ENCODE measurements around the gene GCNT1. TPM values are rescaled to one million over a fixed set of nuclear protein-coding genes. Genes with fewer than 3 reads are reported as not detected.
A peak's percentile ranks its signal among the peaks of the same experiment; 100 is the strongest.

The GCNT1 gene
- total and polyA plus RNA-seq, 2 of the 13 experiments (the other 11 are each of a cell fraction or from before 2014, with no cell fraction given): 0.55 to 1.7 TPM

DNA sequence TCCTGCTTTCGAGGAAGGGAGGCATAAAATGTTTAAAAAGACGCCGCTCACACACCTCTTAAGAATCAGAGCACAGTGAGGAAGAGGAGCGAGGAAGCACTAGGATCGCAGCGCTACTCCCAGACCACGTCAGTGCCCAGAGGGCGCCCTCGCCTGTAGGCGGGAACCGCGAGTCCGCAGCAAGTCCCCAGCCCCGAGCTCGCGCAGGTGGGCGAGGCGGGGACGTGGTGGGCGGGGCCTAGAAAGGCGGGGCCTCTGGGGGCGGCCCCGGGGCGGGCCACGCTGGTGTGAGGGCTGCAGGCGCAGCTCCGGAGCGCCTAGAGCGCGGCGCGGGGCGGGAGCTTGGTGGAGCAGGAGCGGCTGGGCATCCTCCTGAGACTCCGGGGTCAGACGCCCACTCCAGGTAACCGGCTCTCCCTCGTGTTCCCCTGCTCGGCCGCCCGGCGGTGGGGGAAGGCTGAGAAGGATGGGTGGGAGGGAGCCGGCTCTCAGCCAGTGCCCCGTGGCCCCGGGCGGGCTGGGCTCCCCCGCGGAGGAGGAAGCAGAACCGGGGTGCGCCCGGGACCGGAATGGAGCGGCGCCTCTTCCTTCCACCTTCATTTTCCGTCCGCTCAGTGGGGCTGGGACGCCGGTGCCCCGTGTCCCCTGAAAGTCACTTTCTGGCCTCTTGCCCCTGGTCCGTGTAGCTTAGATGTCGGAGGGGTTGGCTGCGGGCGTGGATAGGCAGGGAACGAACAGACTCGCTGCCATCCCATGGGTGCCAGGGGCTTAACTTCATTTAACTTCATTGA is at the start of gene GCNT1 (continued):
- no peak for TF ChIP-seq RCOR2 (CRISPR knock-in tag; IDR thresholded peaks at IDR 0.05)
- TF ChIP-seq ZNF788 (CRISPR knock-in tag; IDR thresholded peaks at IDR 0.05; ENCODE audit: borderline replicate concordance): peak; percentile 14; the same call in 1 of the 2 replicates
- TF ChIP-seq, protein P1, sequence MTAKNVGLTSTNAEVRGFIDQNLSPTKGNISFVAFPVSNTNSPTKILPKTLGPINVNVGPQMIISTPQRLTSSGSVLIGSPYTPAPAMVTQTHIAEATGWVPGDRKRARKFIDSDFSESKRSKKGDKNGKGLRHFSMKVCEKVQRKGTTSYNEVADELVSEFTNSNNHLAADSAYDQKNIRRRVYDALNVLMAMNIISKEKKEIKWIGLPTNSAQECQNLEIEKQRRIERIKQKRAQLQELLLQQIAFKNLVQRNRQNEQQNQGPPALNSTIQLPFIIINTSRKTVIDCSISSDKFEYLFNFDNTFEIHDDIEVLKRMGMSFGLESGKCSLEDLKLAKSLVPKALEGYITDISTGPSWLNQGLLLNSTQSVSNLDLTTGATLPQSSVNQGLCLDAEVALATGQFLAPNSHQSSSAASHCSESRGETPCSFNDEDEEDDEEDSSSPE (CRISPR knock-in tag; IDR thresholded peaks at IDR 0.05): peak; percentile 86; the same call in 1 of the 2 replicates
- TF ChIP-seq ZNF607 (CRISPR knock-in tag; IDR thresholded peaks at IDR 0.05; ENCODE audit: borderline replicate concordance): peak; percentile 29; the same call in 1 of the 2 replicates
- no peak for TF ChIP-seq SAFB2 (CRISPR knock-in tag; IDR thresholded peaks at IDR 0.05; ENCODE audit: borderline replicate concordance, low read depth)
- TF ChIP-seq, protein P2, sequence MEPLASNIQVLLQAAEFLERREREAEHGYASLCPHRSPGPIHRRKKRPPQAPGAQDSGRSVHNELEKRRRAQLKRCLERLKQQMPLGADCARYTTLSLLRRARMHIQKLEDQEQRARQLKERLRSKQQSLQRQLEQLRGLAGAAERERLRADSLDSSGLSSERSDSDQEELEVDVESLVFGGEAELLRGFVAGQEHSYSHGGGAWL (CRISPR knock-in tag; IDR thresholded peaks at IDR 0.05): peak; percentile 50; the same call in 1 of the 2 replicates
- TF ChIP-seq YEATS4 (CRISPR knock-in tag; IDR thresholded peaks at IDR 0.05; ENCODE audit: borderline replicate concordance): peak; percentile 20; the same call in 1 of the 2 replicates
- TF ChIP-seq ZNF816 (CRISPR knock-in tag; IDR thresholded peaks at IDR 0.05; ENCODE audit: borderline replicate concordance): 0 out of 2 replicates have a peak, but pooled peaks have one; percentile 55
- TF ChIP-seq, protein P3, sequence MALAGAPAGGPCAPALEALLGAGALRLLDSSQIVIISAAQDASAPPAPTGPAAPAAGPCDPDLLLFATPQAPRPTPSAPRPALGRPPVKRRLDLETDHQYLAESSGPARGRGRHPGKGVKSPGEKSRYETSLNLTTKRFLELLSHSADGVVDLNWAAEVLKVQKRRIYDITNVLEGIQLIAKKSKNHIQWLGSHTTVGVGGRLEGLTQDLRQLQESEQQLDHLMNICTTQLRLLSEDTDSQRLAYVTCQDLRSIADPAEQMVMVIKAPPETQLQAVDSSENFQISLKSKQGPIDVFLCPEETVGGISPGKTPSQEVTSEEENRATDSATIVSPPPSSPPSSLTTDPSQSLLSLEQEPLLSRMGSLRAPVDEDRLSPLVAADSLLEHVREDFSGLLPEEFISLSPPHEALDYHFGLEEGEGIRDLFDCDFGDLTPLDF (CRISPR knock-in tag; IDR thresholded peaks at IDR 0.05): peak; percentile 60; the same call in 1 of the 2 replicates
- 0 out of 2 replicates have a peak, but pooled peaks have one; percentile 11 for TF ChIP-seq HMG20A (CRISPR knock-in tag; IDR thresholded peaks at IDR 0.05; ENCODE audit: borderline replicate concordance)
- TF ChIP-seq TAF1 (CRISPR knock-in tag; IDR thresholded peaks at IDR 0.05): peak; percentile 12; the same call in 1 of the 2 replicates
- TF ChIP-seq, protein P4, sequence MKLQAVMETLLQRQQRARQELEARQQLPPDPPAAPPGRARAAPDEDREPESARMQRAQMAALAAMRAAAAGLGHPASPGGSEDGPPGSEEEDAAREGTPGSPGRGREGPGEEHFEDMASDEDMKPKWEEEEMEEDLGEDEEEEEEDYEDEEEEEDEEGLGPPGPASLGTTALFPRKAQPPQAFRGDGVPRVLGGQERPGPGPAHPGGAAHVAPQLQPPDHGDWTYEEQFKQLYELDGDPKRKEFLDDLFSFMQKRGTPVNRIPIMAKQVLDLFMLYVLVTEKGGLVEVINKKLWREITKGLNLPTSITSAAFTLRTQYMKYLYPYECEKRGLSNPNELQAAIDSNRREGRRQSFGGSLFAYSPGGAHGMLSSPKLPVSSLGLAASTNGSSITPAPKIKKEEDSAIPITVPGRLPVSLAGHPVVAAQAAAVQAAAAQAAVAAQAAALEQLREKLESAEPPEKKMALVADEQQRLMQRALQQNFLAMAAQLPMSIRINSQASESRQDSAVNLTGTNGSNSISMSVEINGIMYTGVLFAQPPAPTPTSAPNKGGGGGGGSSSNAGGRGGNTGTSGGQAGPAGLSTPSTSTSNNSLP (IDR thresholded peaks at IDR 0.05; ENCODE audit: low read depth, low read length): no peak
- TF ChIP-seq, protein P5, sequence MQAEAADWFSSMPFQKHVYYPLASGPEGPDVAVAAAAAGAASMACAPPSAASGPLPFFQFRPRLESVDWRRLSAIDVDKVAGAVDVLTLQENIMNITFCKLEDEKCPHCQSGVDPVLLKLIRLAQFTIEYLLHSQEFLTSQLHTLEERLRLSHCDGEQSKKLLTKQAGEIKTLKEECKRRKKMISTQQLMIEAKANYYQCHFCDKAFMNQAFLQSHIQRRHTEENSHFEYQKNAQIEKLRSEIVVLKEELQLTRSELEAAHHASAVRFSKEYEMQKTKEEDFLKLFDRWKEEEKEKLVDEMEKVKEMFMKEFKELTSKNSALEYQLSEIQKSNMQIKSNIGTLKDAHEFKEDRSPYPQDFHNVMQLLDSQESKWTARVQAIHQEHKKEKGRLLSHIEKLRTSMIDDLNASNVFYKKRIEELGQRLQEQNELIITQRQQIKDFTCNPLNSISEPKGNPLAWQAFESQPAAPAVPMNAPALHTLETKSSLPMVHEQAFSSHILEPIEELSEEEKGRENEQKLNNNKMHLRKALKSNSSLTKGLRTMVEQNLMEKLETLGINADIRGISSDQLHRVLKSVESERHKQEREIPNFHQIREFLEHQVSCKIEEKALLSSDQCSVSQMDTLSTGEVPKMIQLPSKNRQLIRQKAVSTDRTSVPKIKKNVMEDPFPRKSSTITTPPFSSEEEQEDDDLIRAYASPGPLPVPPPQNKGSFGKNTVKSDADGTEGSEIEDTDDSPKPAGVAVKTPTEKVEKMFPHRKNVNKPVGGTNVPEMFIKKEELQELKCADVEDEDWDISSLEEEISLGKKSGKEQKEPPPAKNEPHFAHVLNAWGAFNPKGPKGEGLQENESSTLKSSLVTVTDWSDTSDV (CRISPR knock-in tag; IDR thresholded peaks at IDR 0.05): 0 out of 2 replicates have a peak, but pooled peaks have one; percentile 20
- peak; percentile 51; the same call in 1 of the 2 replicates for TF ChIP-seq IRF2 (CRISPR knock-in tag; IDR thresholded peaks at IDR 0.05)
- TF ChIP-seq, protein P6, sequence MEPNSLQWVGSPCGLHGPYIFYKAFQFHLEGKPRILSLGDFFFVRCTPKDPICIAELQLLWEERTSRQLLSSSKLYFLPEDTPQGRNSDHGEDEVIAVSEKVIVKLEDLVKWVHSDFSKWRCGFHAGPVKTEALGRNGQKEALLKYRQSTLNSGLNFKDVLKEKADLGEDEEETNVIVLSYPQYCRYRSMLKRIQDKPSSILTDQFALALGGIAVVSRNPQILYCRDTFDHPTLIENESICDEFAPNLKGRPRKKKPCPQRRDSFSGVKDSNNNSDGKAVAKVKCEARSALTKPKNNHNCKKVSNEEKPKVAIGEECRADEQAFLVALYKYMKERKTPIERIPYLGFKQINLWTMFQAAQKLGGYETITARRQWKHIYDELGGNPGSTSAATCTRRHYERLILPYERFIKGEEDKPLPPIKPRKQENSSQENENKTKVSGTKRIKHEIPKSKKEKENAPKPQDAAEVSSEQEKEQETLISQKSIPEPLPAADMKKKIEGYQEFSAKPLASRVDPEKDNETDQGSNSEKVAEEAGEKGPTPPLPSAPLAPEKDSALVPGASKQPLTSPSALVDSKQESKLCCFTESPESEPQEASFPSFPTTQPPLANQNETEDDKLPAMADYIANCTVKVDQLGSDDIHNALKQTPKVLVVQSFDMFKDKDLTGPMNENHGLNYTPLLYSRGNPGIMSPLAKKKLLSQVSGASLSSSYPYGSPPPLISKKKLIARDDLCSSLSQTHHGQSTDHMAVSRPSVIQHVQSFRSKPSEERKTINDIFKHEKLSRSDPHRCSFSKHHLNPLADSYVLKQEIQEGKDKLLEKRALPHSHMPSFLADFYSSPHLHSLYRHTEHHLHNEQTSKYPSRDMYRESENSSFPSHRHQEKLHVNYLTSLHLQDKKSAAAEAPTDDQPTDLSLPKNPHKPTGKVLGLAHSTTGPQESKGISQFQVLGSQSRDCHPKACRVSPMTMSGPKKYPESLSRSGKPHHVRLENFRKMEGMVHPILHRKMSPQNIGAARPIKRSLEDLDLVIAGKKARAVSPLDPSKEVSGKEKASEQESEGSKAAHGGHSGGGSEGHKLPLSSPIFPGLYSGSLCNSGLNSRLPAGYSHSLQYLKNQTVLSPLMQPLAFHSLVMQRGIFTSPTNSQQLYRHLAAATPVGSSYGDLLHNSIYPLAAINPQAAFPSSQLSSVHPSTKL (CRISPR knock-in tag; IDR thresholded peaks at IDR 0.05): peak; percentile 51; the same call in 1 of the 2 replicates
- 0 out of 2 replicates have a peak, but pooled peaks have one; percentile 50 for TF ChIP-seq ZBTB7B (CRISPR knock-in tag; IDR thresholded peaks at IDR 0.05)
